Right lobe of liver (tissue), 4 donors: ENCODE measurements around the gene DYRK2.
"Not testable (repeated sequence)": the region's sequence is repeated elsewhere in the genome, so short reads cannot be mapped to it uniquely, and the experiment has no call there.

Experiments used
- POLR2A ChIP-seq: fragments of 450-650 bp; IDR thresholded peaks from one replicate; pipeline ENCODE4 v1.6.1; 2017; ENCODE audit warnings: antibody characterized with exemption, mild to moderate bottlenecking
- TF ChIP-seq, protein P1 (sequence below), 4 donors: fragments of 200-600 bp in 3 of 4; fragments of 450-650 bp in 1 of 4; IDR thresholded peaks; one replicate each; pipeline versions ENCODE4 v1.5.1 to v1.8.0; 2016 to 2022; ENCODE audit warnings: antibody characterized with exemption in 4 of 4, mild to moderate bottlenecking in 2 of 4
- donor health status: DM: no; HTN: no; CAD: no.
- donor health status: DM: no; HTN: no; CAD: no.
- donor health status: DM: no; HTN: yes; CAD: no.

GRCh38 chr12:67672507-67672906 lies 24.0 kb downstream of the DYRK2 start:
- TF ChIP-seq POLR2A, result not testable (repeated sequence)
- TF ChIP-seq, protein P1, sequence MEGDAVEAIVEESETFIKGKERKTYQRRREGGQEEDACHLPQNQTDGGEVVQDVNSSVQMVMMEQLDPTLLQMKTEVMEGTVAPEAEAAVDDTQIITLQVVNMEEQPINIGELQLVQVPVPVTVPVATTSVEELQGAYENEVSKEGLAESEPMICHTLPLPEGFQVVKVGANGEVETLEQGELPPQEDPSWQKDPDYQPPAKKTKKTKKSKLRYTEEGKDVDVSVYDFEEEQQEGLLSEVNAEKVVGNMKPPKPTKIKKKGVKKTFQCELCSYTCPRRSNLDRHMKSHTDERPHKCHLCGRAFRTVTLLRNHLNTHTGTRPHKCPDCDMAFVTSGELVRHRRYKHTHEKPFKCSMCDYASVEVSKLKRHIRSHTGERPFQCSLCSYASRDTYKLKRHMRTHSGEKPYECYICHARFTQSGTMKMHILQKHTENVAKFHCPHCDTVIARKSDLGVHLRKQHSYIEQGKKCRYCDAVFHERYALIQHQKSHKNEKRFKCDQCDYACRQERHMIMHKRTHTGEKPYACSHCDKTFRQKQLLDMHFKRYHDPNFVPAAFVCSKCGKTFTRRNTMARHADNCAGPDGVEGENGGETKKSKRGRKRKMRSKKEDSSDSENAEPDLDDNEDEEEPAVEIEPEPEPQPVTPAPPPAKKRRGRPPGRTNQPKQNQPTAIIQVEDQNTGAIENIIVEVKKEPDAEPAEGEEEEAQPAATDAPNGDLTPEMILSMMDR (IDR thresholded peaks at IDR 0.05), result not testable (repeated sequence)
